Islet of Langerhans (tissue), 1 donor: Measurements from ENCODE around the gene MAN1A1.
"Not testable (repeated sequence)": the region's sequence is repeated elsewhere in the genome, so short reads cannot be mapped to it uniquely, and the experiment has no call there.

Experiments used
- FAIRE-seq: peaks from one replicate; lab custom pipeline; 2011; peaks lifted over from hg19 to GRCh38; lab: Jason Lieb, UNC

MAN1A1 gene

GRCh38 chr6:119349361-119350201, at the start of gene MAN1A1:
Gene MAN1A1 (minus strand): TSS chr6:119349761. CDS start chr6:119349065, 696 bp downstream.
- no peak for FAIRE-seq

- FAIRE-seq = no peak
Measured at GRCh38 chr6:119395192-119395591, 45.6 kb upstream of the MAN1A1 start.

- no peak for FAIRE-seq
Measured at GRCh38 chr6:119390247-119390793, 40.8 kb upstream of the MAN1A1 start.

- FAIRE-seq = no peak
Measured at GRCh38 chr6:119385994-119386393, 36.4 kb upstream of the MAN1A1 start.

GRCh38 chr6:119384444-119384843, 34.9 kb upstream of the MAN1A1 start:
- no peak for FAIRE-seq

- FAIRE-seq = no peak
Measured at GRCh38 chr6:119379809-119380208, 30.2 kb upstream of the MAN1A1 start.

- not testable (repeated sequence) for FAIRE-seq
Measured at GRCh38 chr6:119377043-119377442, 27.5 kb upstream of the MAN1A1 start.

- FAIRE-seq = no peak
Measured at GRCh38 chr6:119370080-119370479, 20.5 kb upstream of the MAN1A1 start.

GRCh38 chr6:119368921-119369320, 19.4 kb upstream of the MAN1A1 start:
- no peak for FAIRE-seq

GRCh38 chr6:119361209-119361608, 11.6 kb upstream of the MAN1A1 start:
- FAIRE-seq = no peak

GRCh38 chr6:119360262-119360915, 10.8 kb upstream of the MAN1A1 start:
- no peak for FAIRE-seq

- FAIRE-seq = peak; percentile 66
Measured at GRCh38 chr6:119355890-119356289, 6.3 kb upstream of the MAN1A1 start.

GRCh38 chr6:119355157-119355556, 5.6 kb upstream of the MAN1A1 start:
- FAIRE-seq = no peak

- no peak for FAIRE-seq
Measured at GRCh38 chr6:119353696-119354095, 4.1 kb upstream of the MAN1A1 start.

- no peak for FAIRE-seq
Measured at GRCh38 chr6:119352001-119352400, 2.4 kb upstream of the MAN1A1 start.

- peak; percentile 100 for FAIRE-seq
Measured at GRCh38 chr6:119350952-119351372, 1.4 kb upstream of the MAN1A1 start.

- peak; percentile 56 for FAIRE-seq
Measured at GRCh38 chr6:119350202-119350951, 816 bp upstream of the MAN1A1 start.

GRCh38 chr6:119348748-119349360, 707 bp downstream of the MAN1A1 start:
- FAIRE-seq = no peak

GRCh38 chr6:119348096-119348747, 1.3 kb downstream of the MAN1A1 start:
- no peak for FAIRE-seq

GRCh38 chr6:119347466-119348095, 2.0 kb downstream of the MAN1A1 start:
- no peak for FAIRE-seq

- FAIRE-seq = no peak
Measured at GRCh38 chr6:119346936-119347335, 2.6 kb downstream of the MAN1A1 start.
